ENCODE measurements around the gene CLTA.
A peak's percentile ranks its signal among the peaks of the same experiment; 100 is the strongest.

CLTA gene

DNA sequence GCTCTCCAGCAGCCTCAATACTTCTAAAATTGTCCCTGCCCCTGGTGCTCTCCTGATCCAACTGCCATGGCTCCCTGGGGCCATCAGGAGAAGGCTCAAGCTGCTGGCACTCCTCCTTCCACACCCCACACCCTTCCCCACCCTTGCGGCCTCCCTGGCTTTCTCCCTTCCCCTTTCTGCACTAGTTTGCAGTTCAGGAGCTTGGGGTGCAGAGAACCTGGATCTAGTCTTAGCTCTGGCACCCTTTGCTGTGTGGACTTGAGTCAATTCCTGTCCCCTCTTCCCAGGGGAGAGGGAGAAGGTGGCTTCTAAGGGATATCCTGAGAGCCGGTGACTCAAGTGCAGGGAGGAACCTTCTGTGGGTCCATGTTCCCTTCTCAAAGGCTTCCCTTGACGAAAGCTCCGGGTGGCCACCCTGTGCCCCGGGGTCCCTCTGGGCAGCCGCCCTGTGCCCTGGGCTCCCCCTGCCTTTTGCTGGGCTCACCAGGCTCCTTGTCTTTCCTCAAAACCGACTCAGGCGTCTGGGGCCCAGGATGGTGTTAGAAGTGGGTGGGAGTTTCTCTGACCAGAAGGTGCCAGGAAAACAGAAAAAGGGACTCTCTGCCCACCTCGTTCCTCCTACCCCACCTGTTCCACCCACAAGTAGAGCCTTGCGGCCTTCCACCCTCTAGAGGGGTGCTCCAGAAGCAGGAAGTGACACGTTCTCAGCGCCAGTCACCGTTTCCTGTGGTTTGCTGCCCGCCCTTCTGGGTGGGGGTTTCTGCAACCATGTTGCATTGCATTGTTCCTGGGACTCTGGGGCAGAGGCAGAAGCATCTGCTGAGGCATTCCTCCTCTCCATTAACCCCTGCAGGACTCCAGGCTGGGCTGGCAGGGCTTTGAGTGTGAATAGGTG lies 39.2 kb upstream of the CLTA start:
- H2AFZ ChIP-seq (ENCODE audit: low read length), result peak overlapping the region; percentile 99
- H4K20me1 ChIP-seq (ENCODE audit: insufficient read depth, low read length), result no peaks in the 10 kb centered on the region
- TF ChIP-seq EZH2 (IDR thresholded peaks at IDR 0.05; ENCODE audit: borderline replicate concordance, low read length), result no peak
- TF ChIP-seq, protein P1, sequence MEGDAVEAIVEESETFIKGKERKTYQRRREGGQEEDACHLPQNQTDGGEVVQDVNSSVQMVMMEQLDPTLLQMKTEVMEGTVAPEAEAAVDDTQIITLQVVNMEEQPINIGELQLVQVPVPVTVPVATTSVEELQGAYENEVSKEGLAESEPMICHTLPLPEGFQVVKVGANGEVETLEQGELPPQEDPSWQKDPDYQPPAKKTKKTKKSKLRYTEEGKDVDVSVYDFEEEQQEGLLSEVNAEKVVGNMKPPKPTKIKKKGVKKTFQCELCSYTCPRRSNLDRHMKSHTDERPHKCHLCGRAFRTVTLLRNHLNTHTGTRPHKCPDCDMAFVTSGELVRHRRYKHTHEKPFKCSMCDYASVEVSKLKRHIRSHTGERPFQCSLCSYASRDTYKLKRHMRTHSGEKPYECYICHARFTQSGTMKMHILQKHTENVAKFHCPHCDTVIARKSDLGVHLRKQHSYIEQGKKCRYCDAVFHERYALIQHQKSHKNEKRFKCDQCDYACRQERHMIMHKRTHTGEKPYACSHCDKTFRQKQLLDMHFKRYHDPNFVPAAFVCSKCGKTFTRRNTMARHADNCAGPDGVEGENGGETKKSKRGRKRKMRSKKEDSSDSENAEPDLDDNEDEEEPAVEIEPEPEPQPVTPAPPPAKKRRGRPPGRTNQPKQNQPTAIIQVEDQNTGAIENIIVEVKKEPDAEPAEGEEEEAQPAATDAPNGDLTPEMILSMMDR (IDR thresholded peaks at IDR 0.05; ENCODE audit: low read length), result no peak
- H3K4me1 ChIP-seq (ENCODE audit: insufficient read depth, low read length, severe bottlenecking), result peaks cover 40% of the 10 kb centered on the region
- no peaks in the 10 kb centered on the region for H3K9me2 ChIP-seq (ENCODE audit: low read depth, low read length)
- peak overlapping the region; percentile 19 for H3K27ac ChIP-seq (ENCODE audit: low read depth, low read length, poor library complexity, severe bottlenecking)
- no peaks in the 10 kb centered on the region for H3K36me3 ChIP-seq (ENCODE audit: insufficient read depth, low read length)
- H3K4me3 ChIP-seq (ENCODE audit: low read depth, low read length, poor library complexity, severe bottlenecking), result peak overlapping the region; percentile 47
- no peaks in the 10 kb centered on the region for H3K9me3 ChIP-seq (ENCODE audit: low read length)
- peak overlapping the region; percentile 60 for H3K4me2 ChIP-seq (ENCODE audit: low read length)
- H3K79me2 ChIP-seq (ENCODE audit: insufficient read depth, low read length), result no peaks in the 10 kb centered on the region
- no peaks in the 10 kb centered on the region for H3K27me3 ChIP-seq (ENCODE audit: insufficient read depth, low read length)
- H3K9ac ChIP-seq (ENCODE audit: low read length), result peak overlapping the region; percentile 38; the same call in 1 of the 2 replicates
- H3F3A ChIP-seq (ENCODE audit: insufficient read depth, low read length), result no peaks in the 10 kb centered on the region

DNA sequence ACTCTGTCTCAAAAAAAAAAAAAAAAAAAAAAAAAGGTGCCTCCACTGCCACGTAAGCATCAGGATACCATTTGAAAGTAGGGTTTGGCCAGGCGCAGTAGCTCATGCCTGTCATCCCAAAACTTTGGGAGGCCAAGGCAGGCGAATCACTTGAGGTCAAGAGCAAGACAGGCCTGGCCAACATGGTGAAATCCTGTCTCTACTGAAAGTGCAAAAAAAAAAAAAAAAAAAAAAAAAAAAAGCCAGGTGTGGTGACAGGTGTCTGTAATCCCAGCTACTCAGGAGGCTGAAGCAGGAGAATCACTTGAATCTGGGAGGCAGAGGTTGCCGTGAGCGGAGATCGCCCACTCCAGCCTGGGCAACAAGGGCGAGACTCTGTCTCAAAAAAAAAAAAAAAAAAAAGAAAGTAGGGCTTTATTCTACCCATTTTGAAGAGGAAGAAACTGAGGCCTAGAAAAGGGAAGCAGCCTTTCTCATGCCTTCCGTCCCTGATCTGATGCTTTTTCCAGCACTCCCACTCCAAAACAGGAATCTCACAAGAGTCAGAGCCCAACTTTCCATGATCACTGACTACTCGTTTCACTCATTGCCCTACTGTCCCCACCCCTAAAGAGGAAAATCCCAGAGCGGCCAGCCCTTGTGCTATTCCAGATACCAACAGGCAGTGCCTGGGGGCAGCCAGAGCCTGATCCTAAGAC lies 37.8 kb upstream of the CLTA start:
- Histone ChIP-seq H3K27me3 (ENCODE audit: insufficient read depth, low read length) (no peaks in the 10 kb centered on the region), H3K4me1 (ENCODE audit: insufficient read depth, low read length, severe bottlenecking) (peaks cover 40% of the 10 kb centered on the region), H2AFZ (ENCODE audit: low read length) (no peak overlapping the region), H4K20me1 (ENCODE audit: insufficient read depth, low read length) (no peaks in the 10 kb centered on the region), H3F3A (ENCODE audit: insufficient read depth, low read length) (no peaks in the 10 kb centered on the region), H3K27ac (ENCODE audit: low read depth, low read length, poor library complexity, severe bottlenecking) (no peak overlapping the region), H3K4me3 (ENCODE audit: low read depth, low read length, poor library complexity, severe bottlenecking) (no peak overlapping the region), H3K4me2 (ENCODE audit: low read length) (peak overlapping the region; percentile 3; the same call in 1 of the 2 replicates), H3K79me2 (ENCODE audit: insufficient read depth, low read length) (no peaks in the 10 kb centered on the region), H3K36me3 (ENCODE audit: insufficient read depth, low read length) (no peaks in the 10 kb centered on the region), H3K9me3 (ENCODE audit: low read length) (no peaks in the 10 kb centered on the region), H3K9me2 (ENCODE audit: low read depth, low read length) (no peaks in the 10 kb centered on the region), H3K9ac (ENCODE audit: low read length) (no peak overlapping the region)
- TF ChIP-seq, protein P1 (IDR thresholded peaks at IDR 0.05; ENCODE audit: low read length), result no peak
- no peak for TF ChIP-seq EZH2 (IDR thresholded peaks at IDR 0.05; ENCODE audit: borderline replicate concordance, low read length)

DNA sequence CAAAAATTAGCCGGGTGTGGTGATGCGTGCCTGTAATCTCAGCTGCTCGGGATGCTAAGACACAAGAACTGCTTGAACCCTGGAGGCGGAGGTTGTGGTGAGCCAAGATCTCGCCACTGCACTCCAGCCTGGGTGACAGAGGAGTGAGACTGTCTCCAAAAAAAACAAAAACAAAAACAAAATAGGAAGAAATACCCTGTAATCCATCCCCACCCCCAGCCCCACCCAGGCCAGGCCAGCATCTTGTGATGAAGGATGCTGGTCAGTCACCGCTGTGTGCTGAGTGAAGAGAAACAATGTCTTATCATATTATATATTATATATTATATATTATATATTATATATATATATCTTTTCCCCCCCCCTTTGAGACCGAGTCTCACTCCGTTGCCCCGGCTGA lies 37.0 kb upstream of the CLTA start:
- no peaks in the 10 kb centered on the region for H3F3A ChIP-seq (ENCODE audit: insufficient read depth, low read length)
- H3K4me2 ChIP-seq (ENCODE audit: low read length), result peak overlapping the region; percentile 3; the same call in 1 of the 2 replicates
- H3K79me2 ChIP-seq (ENCODE audit: insufficient read depth, low read length), result no peaks in the 10 kb centered on the region
- H3K27me3 ChIP-seq (ENCODE audit: insufficient read depth, low read length), result no peaks in the 10 kb centered on the region
- H4K20me1 ChIP-seq (ENCODE audit: insufficient read depth, low read length), result no peaks in the 10 kb centered on the region
- H3K9me2 ChIP-seq (ENCODE audit: low read depth, low read length), result no peaks in the 10 kb centered on the region
- no peak overlapping the region for H2AFZ ChIP-seq (ENCODE audit: low read length)
- no peaks in the 10 kb centered on the region for H3K36me3 ChIP-seq (ENCODE audit: insufficient read depth, low read length)
- H3K27ac ChIP-seq (ENCODE audit: low read depth, low read length, poor library complexity, severe bottlenecking), result no peak overlapping the region
- TF ChIP-seq, protein P1 (IDR thresholded peaks at IDR 0.05; ENCODE audit: low read length), result no peak
- no peak for TF ChIP-seq EZH2 (IDR thresholded peaks at IDR 0.05; ENCODE audit: borderline replicate concordance, low read length)
- H3K4me3 ChIP-seq (ENCODE audit: low read depth, low read length, poor library complexity, severe bottlenecking), result no peak overlapping the region
- no peak overlapping the region for H3K9ac ChIP-seq (ENCODE audit: low read length)
- peaks cover 37% of the 10 kb centered on the region for H3K4me1 ChIP-seq (ENCODE audit: insufficient read depth, low read length, severe bottlenecking)
- no peaks in the 10 kb centered on the region for H3K9me3 ChIP-seq (ENCODE audit: low read length)

Data from OCI-LY1 (cell line).